KOPT-K1 (cell line): ENCODE measurements around the gene CACNA2D4.

Source experiments
- H3K27ac ChIP-seq: fragments of 200-600 bp; sonication (generic); 2 replicates; pipeline ENCODE4 v1.5.1; 2016; ENCODE audit warnings: antibody characterized with exemption, mild to moderate bottlenecking, low read depth, low read length; ENCODE audit not compliant: poor library complexity, severe bottlenecking
- H3K36me3 ChIP-seq: fragments of 200-600 bp; sonication (generic); 2 replicates; pipeline ENCODE4 v1.5.1; 2017; ENCODE audit warnings: antibody characterized with exemption, mild to moderate bottlenecking, low read length, moderate library complexity; ENCODE audit not compliant: insufficient read depth
- H3K9me3 ChIP-seq: fragments of 200-600 bp; sonication (generic); 2 replicates; pipeline ENCODE4 v1.5.1; 2017; ENCODE audit warnings: antibody characterized with exemption, low read length, mild to moderate bottlenecking; ENCODE audit not compliant: insufficient read depth, poor library complexity, severe bottlenecking

The CACNA2D4 gene

GRCh38 chr12:1890810-1891209 is 27.6 kb downstream of the CACNA2D4 start:
- Histone ChIP-seq H3K9me3 (peaks cover 37% of the 10 kb centered on the region), H3K36me3 (no peaks in the 10 kb centered on the region), H3K27ac (no peak overlapping the region)

- H3K27ac ChIP-seq, result no peak overlapping the region
- peaks cover 37% of the 10 kb centered on the region for H3K9me3 ChIP-seq
- no peaks in the 10 kb centered on the region for H3K36me3 ChIP-seq
Observed at GRCh38 chr12:1890119-1890703, 28.2 kb downstream of the CACNA2D4 start.

- peaks cover 37% of the 10 kb centered on the region for H3K9me3 ChIP-seq
- H3K27ac ChIP-seq, result no peak overlapping the region
- H3K36me3 ChIP-seq, result no peaks in the 10 kb centered on the region
Observed at GRCh38 chr12:1888923-1889322, 29.5 kb downstream of the CACNA2D4 start.

GRCh38 chr12:1886396-1887008 is 31.9 kb downstream of the CACNA2D4 start:
- H3K9me3 ChIP-seq, result peaks cover 19% of the 10 kb centered on the region
- no peaks in the 10 kb centered on the region for H3K36me3 ChIP-seq

GRCh38 chr12:1885599-1886245 is 32.7 kb downstream of the CACNA2D4 start:
- no peak overlapping the region for H3K27ac ChIP-seq
- H3K36me3 ChIP-seq, result no peaks in the 10 kb centered on the region
- H3K9me3 ChIP-seq, result peaks cover 13% of the 10 kb centered on the region

More at GRCh38 chr12:1886396-1887008, 31.9 kb downstream of the CACNA2D4 start:
- H3K27ac ChIP-seq, result no peak overlapping the region

GRCh38 chr12:1885082-1885596 is 33.3 kb downstream of the CACNA2D4 start:
- no peak overlapping the region for H3K27ac ChIP-seq
- peaks cover 7% of the 10 kb centered on the region for H3K9me3 ChIP-seq
- no peaks in the 10 kb centered on the region for H3K36me3 ChIP-seq

- Histone ChIP-seq H3K9me3 (peaks cover 5% of the 10 kb centered on the region), H3K27ac (no peak overlapping the region), H3K36me3 (no peaks in the 10 kb centered on the region)
Observed at GRCh38 chr12:1884651-1885050, 33.8 kb downstream of the CACNA2D4 start.

GRCh38 chr12:1883513-1883912 is 34.9 kb downstream of the CACNA2D4 start:
- H3K36me3 ChIP-seq, result no peaks in the 10 kb centered on the region
- H3K9me3 ChIP-seq, result peaks cover 5% of the 10 kb centered on the region
- H3K27ac ChIP-seq, result no peak overlapping the region

GRCh38 chr12:1882850-1883470 is 35.5 kb downstream of the CACNA2D4 start:
- H3K36me3 ChIP-seq, result no peaks in the 10 kb centered on the region
- peaks cover 5% of the 10 kb centered on the region for H3K9me3 ChIP-seq
- H3K27ac ChIP-seq, result no peak overlapping the region

- Histone ChIP-seq H3K9me3 (peaks cover 5% of the 10 kb centered on the region), H3K27ac (no peak overlapping the region), H3K36me3 (no peaks in the 10 kb centered on the region)
Observed at GRCh38 chr12:1882405-1882804, 36.0 kb downstream of the CACNA2D4 start.

- H3K9me3 ChIP-seq, result peaks cover 5% of the 10 kb centered on the region
- no peaks in the 10 kb centered on the region for H3K36me3 ChIP-seq
- H3K27ac ChIP-seq, result no peak overlapping the region
Observed at GRCh38 chr12:1881936-1882335, 36.5 kb downstream of the CACNA2D4 start.

- H3K9me3 ChIP-seq, result no peaks in the 10 kb centered on the region
- H3K27ac ChIP-seq, result no peak overlapping the region
- H3K36me3 ChIP-seq, result no peaks in the 10 kb centered on the region
Observed at GRCh38 chr12:1881301-1881700, 37.2 kb downstream of the CACNA2D4 start.

GRCh38 chr12:1880876-1881275 is 37.6 kb downstream of the CACNA2D4 start:
- Histone ChIP-seq H3K36me3 (no peaks in the 10 kb centered on the region), H3K27ac (no peak overlapping the region), H3K9me3 (no peaks in the 10 kb centered on the region)

- H3K27ac ChIP-seq, result no peak overlapping the region
- H3K9me3 ChIP-seq, result no peaks in the 10 kb centered on the region
- H3K36me3 ChIP-seq, result no peaks in the 10 kb centered on the region
Observed at GRCh38 chr12:1880153-1880845, 38.2 kb downstream of the CACNA2D4 start.

GRCh38 chr12:1879633-1880032 is 38.8 kb downstream of the CACNA2D4 start:
- Histone ChIP-seq H3K9me3 (no peaks in the 10 kb centered on the region), H3K27ac (no peak overlapping the region), H3K36me3 (no peaks in the 10 kb centered on the region)
